NOMO-1 treated with DMSO at 0.1 percent for 48 hours (cell line): Measurements from ENCODE around the gene RPUSD4.
A peak's percentile ranks its signal among the peaks of the same experiment; 100 is the strongest.
"Not testable (repeated sequence)": the region's sequence is repeated elsewhere in the genome, so short reads cannot be mapped to it uniquely, and the experiment has no call there.

Experiments used
- DNase-seq: peaks from one replicate; lab custom pipeline; 2025; ENCODE audit not compliant: unreplicated experiment; lab: John Stamatoyannopoulos, UW

RPUSD4 gene

DNA sequence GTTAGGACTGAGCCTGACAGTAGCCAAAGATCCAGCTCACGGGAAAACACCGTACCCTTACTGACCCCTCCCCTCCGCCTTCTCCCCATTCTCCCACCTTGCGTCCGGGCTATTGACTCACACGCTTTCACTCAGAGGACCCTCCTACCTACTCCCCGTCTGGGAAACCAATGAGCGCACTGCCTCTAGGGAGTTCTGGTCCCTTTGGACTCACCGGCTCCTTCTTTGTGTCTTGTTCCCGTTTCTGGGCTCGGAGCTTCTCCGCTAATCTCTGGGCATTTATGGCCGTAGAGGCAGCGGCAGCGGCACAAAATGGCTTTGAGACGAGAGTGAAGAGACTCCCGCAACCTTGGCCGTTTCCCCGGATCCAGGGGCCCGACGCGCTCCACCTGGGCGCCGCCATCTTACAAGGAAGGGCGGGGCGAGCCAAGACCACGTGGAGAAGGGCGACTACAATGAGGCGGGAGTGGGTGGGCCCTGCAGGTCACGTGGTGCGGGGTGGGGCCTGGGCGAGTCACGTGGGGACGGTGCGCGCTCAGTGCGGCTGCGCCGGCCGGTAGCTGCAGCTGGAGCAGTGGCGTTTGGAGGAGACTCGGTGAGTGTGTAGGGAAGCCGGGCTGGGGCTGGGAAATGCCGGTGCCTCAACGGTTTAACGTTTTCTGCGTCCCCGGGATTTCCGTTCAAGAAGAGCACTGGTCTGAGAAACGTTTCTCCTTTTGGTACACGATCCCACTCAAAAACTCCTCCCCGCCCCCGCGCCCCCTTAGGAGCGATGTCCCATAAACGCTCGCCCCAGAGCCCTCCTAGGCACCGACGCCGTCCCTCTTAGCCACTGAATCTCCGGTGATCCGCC, at the start of gene RPUSD4, which contains the start of gene FAM118B:
Gene RPUSD4, minus strand, starts transcription at position 415 of the 853 bp plus-strand sequence. Its CDS starts 12 bp downstream, at position 403.
Gene FAM118B, plus strand, starts transcription at position 547 of the 853 bp plus-strand sequence. CDS start 23,220 bp downstream, outside the sequence.
- DNase-seq = peak; percentile 91

DNA sequence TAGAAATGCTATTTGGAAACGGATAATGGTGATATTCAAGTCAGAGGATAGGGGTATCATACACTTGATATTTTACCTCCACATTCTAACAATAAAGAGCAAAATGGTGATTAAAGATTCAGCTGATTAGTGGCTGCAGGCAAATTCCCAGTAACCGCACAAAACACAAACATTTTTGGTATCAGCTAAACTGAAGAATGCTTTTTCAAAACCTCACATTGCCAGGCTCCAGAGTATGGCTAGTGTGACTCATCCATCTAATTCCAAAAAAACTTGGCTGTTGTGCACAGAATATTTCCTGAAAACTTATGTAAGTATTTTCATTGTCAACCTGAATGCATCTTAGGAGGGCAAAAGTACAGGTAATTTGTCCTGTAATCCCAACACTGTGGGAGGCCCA, 46.3 kb upstream of the RPUSD4 start:
- DNase-seq = no peak

GRCh38 chr11:126257144-126257543, 45.7 kb upstream of the RPUSD4 start:
- DNase-seq = no peak

GRCh38 chr11:126256216-126256615, 44.8 kb upstream of the RPUSD4 start:
- DNase-seq = no peak

- DNase-seq = not testable (repeated sequence)
Measured at GRCh38 chr11:126255507-126255906, 44.1 kb upstream of the RPUSD4 start.

DNA sequence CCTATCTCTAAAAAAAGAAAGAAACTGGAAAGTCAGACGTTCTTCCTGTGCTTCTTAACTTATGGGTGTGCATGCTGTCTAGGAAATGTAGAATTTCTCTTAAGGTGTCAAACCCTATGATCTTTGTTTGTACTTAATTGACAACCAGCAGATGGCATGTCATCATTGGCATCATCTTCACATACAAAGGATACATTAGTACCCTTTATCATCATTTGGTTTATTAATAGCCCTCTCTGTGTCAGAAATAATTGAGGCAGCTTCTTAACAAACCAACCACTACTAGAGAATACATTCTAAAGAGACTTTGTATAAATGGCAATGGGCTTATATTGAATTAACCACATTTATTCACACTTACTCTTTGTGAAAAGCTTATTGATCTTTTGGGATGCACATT, 43.4 kb upstream of the RPUSD4 start:
- DNase-seq = no peak

- no peak for DNase-seq
Measured at GRCh38 chr11:126253265-126253664, 41.8 kb upstream of the RPUSD4 start.

DNA sequence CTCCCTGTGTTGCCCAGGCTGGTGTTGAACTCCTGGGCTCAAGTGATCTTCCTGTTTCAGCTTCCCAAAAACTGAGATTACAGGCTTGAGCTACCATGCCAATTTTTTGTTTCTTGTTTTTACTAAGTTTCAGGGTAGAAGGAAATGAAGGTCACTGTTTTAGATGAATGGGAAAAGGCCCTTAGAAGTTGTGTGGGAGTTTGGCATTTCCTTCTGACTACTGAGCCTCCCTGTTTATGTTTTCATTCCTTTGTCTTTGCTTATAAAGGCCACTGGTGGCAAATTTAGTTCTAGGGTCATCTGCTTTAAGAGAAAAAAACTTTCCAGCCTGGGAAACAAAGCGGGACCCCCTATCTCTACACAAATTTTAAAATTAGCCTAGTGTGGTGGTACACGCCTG, 35.2 kb upstream of the RPUSD4 start:
- no peak for DNase-seq

- no peak for DNase-seq
Measured at GRCh38 chr11:126233391-126233790, 21.9 kb upstream of the RPUSD4 start.

DNA sequence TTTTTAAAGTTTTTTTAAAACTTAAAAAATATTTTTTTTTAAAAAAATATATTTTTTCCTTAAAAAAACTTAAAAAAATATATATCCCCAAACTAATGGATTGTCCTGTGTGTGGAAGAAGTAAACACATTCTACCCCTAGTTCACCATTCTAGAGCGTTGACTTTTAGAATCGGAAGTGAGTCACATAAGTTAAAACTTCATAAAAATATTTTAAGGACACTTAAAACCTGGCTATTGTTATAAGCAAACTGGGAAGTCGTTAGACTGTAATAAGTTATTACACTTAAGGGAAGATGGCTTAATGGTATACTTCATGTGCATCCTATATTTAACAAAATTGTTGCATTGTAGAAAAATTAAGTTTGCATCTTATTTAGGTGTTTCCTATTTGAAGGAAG, 21.2 kb upstream of the RPUSD4 start:
- DNase-seq = no peak

DNA sequence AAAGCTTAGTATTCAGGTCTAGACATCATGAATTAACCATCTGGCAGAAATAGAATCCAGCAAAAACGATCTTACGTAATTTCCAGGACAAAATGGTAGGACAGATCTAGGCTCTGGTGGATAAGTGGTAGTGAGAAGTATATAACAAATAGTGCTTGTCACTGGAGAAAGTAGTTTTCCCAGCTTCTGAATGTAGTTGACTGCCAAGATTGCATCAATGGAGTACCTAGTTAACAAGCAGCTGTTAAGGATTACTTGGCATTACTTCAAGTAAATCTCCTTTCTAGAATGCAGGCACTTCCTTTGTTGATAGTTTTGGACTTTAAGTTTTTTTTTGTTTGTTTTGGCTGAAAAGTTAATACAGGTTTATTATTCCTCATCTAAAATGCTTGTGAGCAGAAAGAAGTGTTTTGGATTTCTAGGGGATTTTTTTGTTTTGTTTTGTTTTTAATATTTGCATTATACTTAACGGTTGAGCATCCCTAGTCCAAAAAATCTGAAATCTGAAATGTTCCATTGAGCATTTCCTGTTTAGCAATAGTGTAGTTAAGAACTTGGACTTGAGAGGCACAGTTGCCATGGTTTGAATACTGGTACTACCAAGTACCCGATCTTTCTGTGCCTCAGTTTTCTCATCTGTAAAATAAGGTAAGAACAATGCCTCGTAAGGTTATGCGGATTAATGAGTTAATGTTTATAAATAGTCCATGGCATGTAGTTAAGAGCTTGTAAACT, 20.4 kb upstream of the RPUSD4 start:
- no peak for DNase-seq

GRCh38 chr11:126229858-126230540, 18.5 kb upstream of the RPUSD4 start:
- no peak for DNase-seq

DNA sequence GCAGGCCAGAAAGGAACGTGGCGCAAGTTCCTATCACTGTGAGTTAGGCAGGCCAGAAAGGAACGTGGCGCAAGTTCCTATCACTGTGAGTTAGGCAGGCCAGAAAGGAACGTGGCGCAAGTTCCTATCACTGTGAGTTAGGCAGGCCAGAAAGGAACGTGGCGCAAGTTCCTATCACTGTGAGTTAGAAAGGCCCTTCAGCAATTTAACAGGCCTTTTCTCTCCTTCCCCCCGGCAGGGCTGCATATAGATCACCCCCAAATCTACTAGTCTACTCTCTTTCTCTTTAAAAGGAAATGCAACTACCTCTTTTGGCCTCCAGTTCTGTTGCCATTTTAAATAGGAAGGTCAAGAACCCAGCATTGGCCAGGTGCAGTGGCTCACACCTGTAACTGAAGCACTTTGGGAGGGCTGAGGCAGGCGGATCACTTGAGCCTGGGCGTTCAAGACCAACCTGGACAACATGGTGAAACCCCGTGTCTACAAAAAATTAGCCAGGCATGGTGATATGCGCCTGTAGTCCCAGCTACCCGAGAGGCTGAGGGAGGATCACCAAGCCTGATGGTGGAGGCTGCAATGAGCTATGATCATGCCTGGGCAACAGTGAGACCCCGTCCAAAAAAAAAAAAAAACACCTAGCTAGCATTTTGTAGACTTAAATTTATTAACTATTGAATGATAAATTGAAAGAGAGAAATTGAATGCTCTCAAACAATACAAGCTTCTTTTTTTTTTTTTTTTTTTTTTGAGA, 15.1 kb upstream of the RPUSD4 start:
- DNase-seq = no peak

GRCh38 chr11:126225295-126225665, 13.8 kb upstream of the RPUSD4 start:
- DNase-seq = no peak

- no peak for DNase-seq
Measured at GRCh38 chr11:126224647-126225294, 13.3 kb upstream of the RPUSD4 start.

DNA sequence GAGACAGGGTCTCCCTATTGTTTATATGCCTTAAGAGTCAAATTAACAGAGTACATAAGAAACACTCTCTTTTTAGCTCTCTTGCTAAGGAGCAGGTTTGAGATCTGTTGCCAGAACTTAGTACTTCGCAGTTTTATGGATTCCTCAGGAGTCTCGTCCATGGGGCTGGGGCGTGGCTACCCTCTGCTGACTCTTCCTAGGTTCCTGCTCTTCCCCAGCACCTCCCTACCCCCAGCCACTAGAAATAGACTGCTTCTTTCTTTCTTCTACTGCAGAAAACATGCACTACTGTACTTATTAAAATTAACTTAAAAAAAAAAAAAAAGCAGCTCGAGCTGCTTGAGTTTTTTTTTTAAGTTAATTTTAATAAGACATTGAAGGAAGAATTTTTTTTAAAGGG, 8.1 kb upstream of the RPUSD4 start:
- DNase-seq = no peak

DNA sequence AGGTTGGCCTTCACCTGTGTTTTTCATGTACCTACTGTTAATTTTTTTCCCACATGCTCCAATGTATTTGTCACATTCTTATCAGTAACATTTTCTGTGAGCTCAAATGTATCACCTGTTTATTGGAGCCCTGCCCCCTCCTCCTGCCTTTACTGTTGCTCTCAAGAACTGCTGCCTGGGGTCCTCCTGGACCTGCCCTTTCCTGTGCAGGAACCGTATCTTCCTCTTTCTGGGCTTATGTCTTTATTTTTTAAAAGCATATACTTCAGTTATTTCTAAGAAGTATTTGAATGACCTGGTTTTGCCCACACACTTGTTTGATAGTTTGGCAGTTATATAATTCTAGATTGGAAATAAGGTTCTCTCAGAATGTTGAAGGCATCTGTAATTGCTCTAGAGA, 6.0 kb upstream of the RPUSD4 start:
- peak; percentile 13 for DNase-seq

DNA sequence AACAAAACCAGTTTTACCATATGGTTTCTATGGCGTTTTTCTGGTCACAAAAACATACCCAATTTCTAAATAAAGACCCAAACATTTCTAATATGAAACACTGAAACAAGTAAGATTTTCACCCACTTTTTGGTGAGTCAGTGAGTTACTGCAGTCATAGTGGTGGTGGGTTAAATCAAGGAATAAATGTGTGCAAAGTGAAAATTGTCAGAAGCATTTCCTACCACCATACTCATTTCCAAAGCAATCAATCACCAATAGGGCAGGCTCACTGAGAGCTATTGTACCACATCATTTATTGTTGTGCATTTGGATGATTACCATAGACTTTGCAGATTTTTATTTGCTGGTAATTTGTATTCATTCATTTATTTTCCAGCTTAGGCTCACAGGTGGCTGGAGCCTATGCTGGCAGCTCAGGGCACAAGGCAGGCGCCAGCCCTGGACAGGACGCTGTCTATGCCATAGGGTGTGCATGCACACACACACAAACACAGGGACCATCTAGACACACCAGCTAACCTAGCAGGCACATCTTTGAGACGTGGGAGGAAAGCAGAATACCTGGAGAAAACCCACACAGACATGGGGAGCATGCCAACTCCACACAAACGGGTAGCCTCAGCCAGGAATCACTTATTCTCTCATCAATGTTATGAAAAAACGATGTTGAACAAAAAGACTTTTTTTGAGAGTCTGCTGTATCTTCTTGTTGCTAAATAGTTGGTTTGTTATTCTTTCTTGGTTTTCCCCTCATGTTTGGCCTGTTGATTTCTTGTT, 5.3 kb upstream of the RPUSD4 start:
- DNase-seq = no peak

GRCh38 chr11:126214841-126215240, 3.4 kb upstream of the RPUSD4 start:
- no peak for DNase-seq

DNA sequence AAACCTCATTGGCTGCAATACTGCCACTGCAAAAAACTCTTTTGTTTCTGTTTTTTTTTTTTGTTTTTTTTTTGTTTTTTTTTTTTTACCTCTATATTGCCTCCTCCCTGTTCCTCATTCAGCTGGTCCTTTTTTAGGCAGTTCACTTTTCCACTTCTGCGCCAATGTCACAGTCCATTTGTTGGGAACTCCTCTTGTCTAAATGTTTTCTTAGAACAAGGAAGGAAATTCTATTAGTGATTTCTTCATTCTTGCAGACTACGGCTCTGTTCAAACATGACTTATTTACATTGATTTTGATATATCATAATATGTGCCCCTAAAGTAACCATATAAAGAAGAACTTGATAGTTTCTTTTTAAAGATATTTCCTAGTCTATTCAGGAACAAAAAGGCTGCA, 3.0 kb upstream of the RPUSD4 start:
- peak; percentile 20 for DNase-seq
